ENCODE data around the gene FARS2. TPM values are rescaled to one million over a fixed set of nuclear protein-coding genes. Genes with fewer than 3 reads are reported as not detected.

FARS2 gene
- total RNA-seq, 1 donor from 2014 or later, result 11.8 TPM

- no peak for DNase-seq (ENCODE audit: low spot score)
- Mint-ChIP-seq H3K4me3 (ENCODE audit: unreplicated experiment) (no peak overlapping the region), H3K27ac (ENCODE audit: unreplicated experiment) (no peak overlapping the region), H3K36me3 (ENCODE audit: low read depth) (peaks cover 2% of the 10 kb centered on the region), H3K4me1 (ENCODE audit: low read depth) (peaks cover 9% of the 10 kb centered on the region), H3K27me3 (ENCODE audit: low read depth) (no peaks in the 10 kb centered on the region), H3K9me3 (ENCODE audit: low read depth) (no peaks in the 10 kb centered on the region)
- TF ChIP-seq CTCF (IDR thresholded peaks at IDR 0.05), result no peak
Measured at GRCh38 chr6:5536644-5537043, 275.3 kb downstream of the FARS2 start.

- Mint-ChIP-seq H3K36me3 (ENCODE audit: low read depth) (peaks cover 2% of the 10 kb centered on the region), H3K4me3 (ENCODE audit: unreplicated experiment) (no peak overlapping the region), H3K9me3 (ENCODE audit: low read depth) (no peaks in the 10 kb centered on the region), H3K27me3 (ENCODE audit: low read depth) (no peaks in the 10 kb centered on the region), H3K27ac (ENCODE audit: unreplicated experiment) (no peak overlapping the region), H3K4me1 (ENCODE audit: low read depth) (peaks cover 9% of the 10 kb centered on the region)
- no peak for TF ChIP-seq CTCF (IDR thresholded peaks at IDR 0.05)
- no peak for DNase-seq (ENCODE audit: low spot score)
Measured at GRCh38 chr6:5537132-5537531, 275.8 kb downstream of the FARS2 start.

GRCh38 chr6:5537967-5538366 is 276.7 kb downstream of the FARS2 start:
- Mint-ChIP-seq H3K36me3 (ENCODE audit: low read depth) (peaks cover 2% of the 10 kb centered on the region), H3K9me3 (ENCODE audit: low read depth) (no peaks in the 10 kb centered on the region), H3K4me1 (ENCODE audit: low read depth) (peaks cover 9% of the 10 kb centered on the region), H3K27ac (ENCODE audit: unreplicated experiment) (peak overlapping the region; percentile 68), H3K4me3 (ENCODE audit: unreplicated experiment) (no peak overlapping the region), H3K27me3 (ENCODE audit: low read depth) (no peaks in the 10 kb centered on the region)
- DNase-seq (ENCODE audit: low spot score), result no peak
- TF ChIP-seq CTCF (IDR thresholded peaks at IDR 0.05), result no peak

- DNase-seq (ENCODE audit: low spot score), result no peak
- Mint-ChIP-seq H3K27me3 (ENCODE audit: low read depth) (no peaks in the 10 kb centered on the region), H3K27ac (ENCODE audit: unreplicated experiment) (no peak overlapping the region), H3K4me1 (ENCODE audit: low read depth) (peaks cover 9% of the 10 kb centered on the region), H3K4me3 (ENCODE audit: unreplicated experiment) (no peak overlapping the region), H3K9me3 (ENCODE audit: low read depth) (no peaks in the 10 kb centered on the region), H3K36me3 (ENCODE audit: low read depth) (no peaks in the 10 kb centered on the region)
- no peak for TF ChIP-seq CTCF (IDR thresholded peaks at IDR 0.05)
Measured at GRCh38 chr6:5540370-5540769, 279.1 kb downstream of the FARS2 start.

- H3K36me3 Mint-ChIP-seq (ENCODE audit: low read depth), result no peaks in the 10 kb centered on the region
- no peaks in the 10 kb centered on the region for H3K9me3 Mint-ChIP-seq (ENCODE audit: low read depth)
- DNase-seq (ENCODE audit: low spot score), result no peak
- H3K27me3 Mint-ChIP-seq (ENCODE audit: low read depth), result no peaks in the 10 kb centered on the region
- peaks cover 9% of the 10 kb centered on the region for H3K4me1 Mint-ChIP-seq (ENCODE audit: low read depth)
- no peak overlapping the region for H3K27ac Mint-ChIP-seq (ENCODE audit: unreplicated experiment)
- no peak overlapping the region for H3K4me3 Mint-ChIP-seq (ENCODE audit: unreplicated experiment)
- TF ChIP-seq CTCF (IDR thresholded peaks at IDR 0.05), result no peak
Measured at GRCh38 chr6:5541025-5541424, 279.7 kb downstream of the FARS2 start.

All from chondrocyte (in vitro differentiated cells).